ENCODE data around the gene SMIM29. TPM values are rescaled to one million over a fixed set of nuclear protein-coding genes. Genes with fewer than 3 reads are reported as not detected.

Gene SMIM29
- total and polyA plus RNA-seq, 2 experiments from 2014 or later = 5.0 to 15.9 TPM

- Mint-ChIP-seq H3K4me1 (no peaks in the 10 kb centered on the region), H3K4me3 (no peak overlapping the region), H3K36me3 (ENCODE audit: low read depth) (no peaks in the 10 kb centered on the region; the same call in 2 of the 3 replicates), H3K27ac (no peak overlapping the region), H3K9me3 (no peaks in the 10 kb centered on the region), H3K27me3 (ENCODE audit: insufficient read depth, low read depth, poor library complexity) (peaks cover 5% of the 10 kb centered on the region)
- H3K4me1 ChIP-seq (ENCODE audit: insufficient read depth) = no peaks in the 10 kb centered on the region
- no peaks in the 10 kb centered on the region for H3K79me2 ChIP-seq (replicated peaks; ENCODE audit: insufficient read depth)
- TF ChIP-seq ZNF114 (CRISPR knock-in tag; IDR thresholded peaks at IDR 0.05) (no peak), STAT1 (IDR thresholded peaks at IDR 0.05; ENCODE audit: unreplicated experiment) (no peak), ETS1 (IDR thresholded peaks at IDR 0.05) (no peak), CREB1 (CRISPR knock-in tag; IDR thresholded peaks at IDR 0.05; ENCODE audit: low read depth) (no peak)
- TF ChIP-seq, protein P1, sequence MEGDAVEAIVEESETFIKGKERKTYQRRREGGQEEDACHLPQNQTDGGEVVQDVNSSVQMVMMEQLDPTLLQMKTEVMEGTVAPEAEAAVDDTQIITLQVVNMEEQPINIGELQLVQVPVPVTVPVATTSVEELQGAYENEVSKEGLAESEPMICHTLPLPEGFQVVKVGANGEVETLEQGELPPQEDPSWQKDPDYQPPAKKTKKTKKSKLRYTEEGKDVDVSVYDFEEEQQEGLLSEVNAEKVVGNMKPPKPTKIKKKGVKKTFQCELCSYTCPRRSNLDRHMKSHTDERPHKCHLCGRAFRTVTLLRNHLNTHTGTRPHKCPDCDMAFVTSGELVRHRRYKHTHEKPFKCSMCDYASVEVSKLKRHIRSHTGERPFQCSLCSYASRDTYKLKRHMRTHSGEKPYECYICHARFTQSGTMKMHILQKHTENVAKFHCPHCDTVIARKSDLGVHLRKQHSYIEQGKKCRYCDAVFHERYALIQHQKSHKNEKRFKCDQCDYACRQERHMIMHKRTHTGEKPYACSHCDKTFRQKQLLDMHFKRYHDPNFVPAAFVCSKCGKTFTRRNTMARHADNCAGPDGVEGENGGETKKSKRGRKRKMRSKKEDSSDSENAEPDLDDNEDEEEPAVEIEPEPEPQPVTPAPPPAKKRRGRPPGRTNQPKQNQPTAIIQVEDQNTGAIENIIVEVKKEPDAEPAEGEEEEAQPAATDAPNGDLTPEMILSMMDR (conservative IDR thresholded peaks at IDR 0.05; ENCODE audit: low read depth in 2 of 2) = no peak
- no peak overlapping the region for H3K27ac ChIP-seq (ENCODE audit: low read depth)
- no peaks in the 10 kb centered on the region for H3K27me3 ChIP-seq (ENCODE audit: insufficient read depth)
- H3K4me2 ChIP-seq = no peak overlapping the region
- DNase-seq (ENCODE audit: low spot score) (no peak), ATAC-seq (no peak)
- H2AFZ ChIP-seq = no peak overlapping the region
- 0 out of 2 replicates have a peak, but pooled peaks cover 10% of the 10 kb centered on the region for H3K36me3 ChIP-seq (ENCODE audit: insufficient read depth)
- no peaks in the 10 kb centered on the region for H3F3A ChIP-seq (replicated peaks; ENCODE audit: low read depth)
- H3K9me2 ChIP-seq (ENCODE audit: insufficient read depth) = no peaks in the 10 kb centered on the region
- H3K4me3 ChIP-seq = no peak overlapping the region
- no peaks in the 10 kb centered on the region for H4K20me1 ChIP-seq (replicated peaks; ENCODE audit: insufficient read depth)
These were observed 28.9 kb upstream of the SMIM29 start for GRCh38 chr6:34277763-34278112.

DNA sequence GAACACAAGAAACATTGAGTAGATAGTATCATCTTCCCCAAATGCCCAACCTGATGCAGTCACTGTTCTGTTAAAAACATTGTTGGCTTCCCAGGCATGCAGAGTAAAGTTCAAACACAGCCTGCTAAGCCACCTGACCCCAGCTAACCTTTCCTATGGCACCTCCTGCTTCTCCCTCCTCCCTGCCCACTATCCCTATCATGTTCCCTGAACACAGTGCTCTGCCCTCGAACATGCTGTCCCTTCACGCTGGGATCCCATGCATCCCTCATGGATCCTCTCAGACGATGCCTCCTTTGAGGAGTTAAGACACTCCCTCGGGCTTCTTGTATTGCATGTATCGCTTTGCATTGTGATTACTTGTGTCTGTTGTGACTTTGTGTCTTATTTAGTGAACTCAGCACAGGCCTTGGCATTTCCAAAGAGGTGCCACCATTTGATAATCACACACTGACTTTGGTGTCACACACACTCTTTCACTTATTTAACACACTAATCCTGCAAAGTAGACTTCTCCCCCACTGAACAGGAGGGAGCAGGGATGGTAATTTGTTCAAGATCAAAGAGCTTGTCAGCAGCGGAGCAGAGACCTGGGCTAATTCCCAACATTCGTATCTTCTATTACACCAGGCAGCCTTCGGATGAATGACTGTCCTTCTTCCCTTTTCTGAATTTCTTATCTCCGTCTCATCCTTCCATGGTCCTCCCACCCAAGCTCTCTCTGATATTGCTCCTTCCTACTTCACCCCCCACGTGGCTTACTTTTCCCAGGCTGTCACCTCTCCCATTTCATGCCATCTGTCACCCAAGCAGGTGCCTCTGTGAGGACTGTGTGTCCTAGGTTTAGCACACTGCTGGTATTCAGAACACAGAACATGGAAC is 28.3 kb upstream of the SMIM29 start:
- no peaks in the 10 kb centered on the region for H3F3A ChIP-seq (replicated peaks; ENCODE audit: low read depth)
- H3K4me2 ChIP-seq = no peak overlapping the region
- no peaks in the 10 kb centered on the region for H3K79me2 ChIP-seq (replicated peaks; ENCODE audit: insufficient read depth)
- 0 out of 2 replicates have a peak, but pooled peaks cover 5% of the 10 kb centered on the region for H3K36me3 ChIP-seq (ENCODE audit: insufficient read depth)
- H3K27me3 ChIP-seq (ENCODE audit: insufficient read depth) = no peaks in the 10 kb centered on the region
- DNase-seq (ENCODE audit: low spot score) (no peak), ATAC-seq (peak; percentile 17; the same call in 1 of the 3 replicates)
- H3K9me2 ChIP-seq (ENCODE audit: insufficient read depth) = no peaks in the 10 kb centered on the region
- H4K20me1 ChIP-seq (replicated peaks; ENCODE audit: insufficient read depth) = no peaks in the 10 kb centered on the region
- Mint-ChIP-seq H3K27ac (no peak overlapping the region), H3K9me3 (no peaks in the 10 kb centered on the region), H3K4me3 (no peak overlapping the region), H3K4me1 (peaks cover 5% of the 10 kb centered on the region; the same call in 2 of the 3 replicates), H3K27me3 (ENCODE audit: insufficient read depth, low read depth, poor library complexity) (peaks cover 7% of the 10 kb centered on the region), H3K36me3 (ENCODE audit: low read depth) (no peaks in the 10 kb centered on the region; the same call in 2 of the 3 replicates)
- no peaks in the 10 kb centered on the region for H3K4me1 ChIP-seq (ENCODE audit: insufficient read depth)
- no peak overlapping the region for H3K4me3 ChIP-seq
- no peak overlapping the region for H3K27ac ChIP-seq (ENCODE audit: low read depth)
- H2AFZ ChIP-seq = no peak overlapping the region
- TF ChIP-seq CREB1 (CRISPR knock-in tag; IDR thresholded peaks at IDR 0.05; ENCODE audit: low read depth) (no peak), POLR2AphosphoS5 (IDR thresholded peaks at IDR 0.05; ENCODE audit: low read depth) (no peak), ETS1 (IDR thresholded peaks at IDR 0.05) (no peak), ZNF331 (CRISPR knock-in tag; IDR thresholded peaks at IDR 0.05; ENCODE audit: low read depth) (no peak), REST (IDR thresholded peaks at IDR 0.05; ENCODE audit: unreplicated experiment) (no peak), ZNF114 (CRISPR knock-in tag; IDR thresholded peaks at IDR 0.05) (no peak), NANOG (IDR thresholded peaks at IDR 0.05; ENCODE audit: borderline replicate concordance) (no peak)

Data from GM23338 (cell line).